Karpas-422 (cell line): ENCODE measurements around the gene NOMO2. TPM values are rescaled to one million over a fixed set of nuclear protein-coding genes. Genes with fewer than 3 reads are reported as not detected.
"Not testable (repeated sequence)": the region's sequence is repeated elsewhere in the genome, so short reads cannot be mapped to it uniquely, and the experiment has no call there.

ENCODE experiments used
- DNase-seq: peaks from one replicate; pipeline ENCODE4 v3.0.0-alpha.2; 2015
- H2AFZ ChIP-seq: fragments of 200-600 bp; sonication (generic); 2 replicates; pipeline ENCODE4 v1.6.1; 2014; ENCODE audit warnings: antibody characterized with exemption, low read length, mixed read lengths
- H3K27ac ChIP-seq: fragments of 200-600 bp; sonication (generic); 2 replicates; pipeline ENCODE4 v1.5.1; 2014; ENCODE audit warnings: mild to moderate bottlenecking, low read length, moderate library complexity
- H3K27me3 ChIP-seq: fragments of 200-600 bp; sonication (generic); 2 replicates; pipeline ENCODE4 v1.6.1; 2014; ENCODE audit warnings: low read length, mixed read lengths
- H3K36me3 ChIP-seq: fragments of 200-600 bp; sonication (generic); 2 replicates; pipeline ENCODE4 v1.6.1; 2014; ENCODE audit warnings: low read length, mixed read lengths; ENCODE audit not compliant: insufficient read depth
- H3K4me1 ChIP-seq: fragments of 200-600 bp; sonication (generic); 2 replicates; pipeline ENCODE4 v1.6.1; 2014; ENCODE audit warnings: mild to moderate bottlenecking, low read length, mixed read lengths
- H3K4me2 ChIP-seq: fragments of 200-600 bp; sonication (generic); 2 replicates; pipeline ENCODE4 v1.6.1; 2014; ENCODE audit warnings: low read length, low read depth, mild to moderate bottlenecking; ENCODE audit not compliant: poor library complexity, severe bottlenecking
- H3K4me3 ChIP-seq: fragments of 200-600 bp; sonication (generic); 2 replicates; pipeline ENCODE4 v1.5.1; 2014; ENCODE audit warnings: mild to moderate bottlenecking, antibody characterized with exemption, low read length, mixed read lengths
- H3K79me2 ChIP-seq: fragments of 200-600 bp; sonication (generic); 2 replicates; pipeline ENCODE4 v1.6.1; 2014; ENCODE audit warnings: mild to moderate bottlenecking, low read length, mixed read lengths
- H3K9ac ChIP-seq: fragments of 200-600 bp; sonication (generic); 2 replicates; pipeline ENCODE4 v1.6.0; 2014; ENCODE audit warnings: low read length
- H3K9me2 ChIP-seq: fragments of 200-600 bp; sonication (generic), shearing (Covaris generic); replicated peaks from 2 replicates; pipeline ENCODE4 v1.6.0; 2014; ENCODE audit warnings: mild to moderate bottlenecking, low read length, moderate library complexity; ENCODE audit not compliant: insufficient read depth
- H3K9me3 ChIP-seq: fragments of 300-700, 200-600 bp; sonication (generic); 2 replicates; pipeline ENCODE4 v1.6.1; 2014; ENCODE audit warnings: low read length, mixed read lengths
- H4K20me1 ChIP-seq: fragments of 200-600 bp; sonication (generic); 2 replicates; pipeline ENCODE4 v1.6.1; 2014; ENCODE audit warnings: mild to moderate bottlenecking, antibody characterized with exemption, low read length, low read depth; ENCODE audit not compliant: insufficient read depth
- total RNA-seq: library from RNA; depleted of rRNA; stranded (reverse); fragments of >200 nt; shearing (Covaris generic); gene quantifications from 2 replicates; pipeline ENCODE4 v1.2.3, GENCODE V29; 2014; ENCODE audit warnings: low replicate concordance

NOMO2 gene
- total RNA-seq, 1 experiment from 2014 or later = 72.6 TPM

- not testable (repeated sequence) for H2AFZ ChIP-seq, H3K4me2 ChIP-seq, DNase-seq, H3K9me2 ChIP-seq, H3K36me3 ChIP-seq, H3K9me3 ChIP-seq, H3K27me3 ChIP-seq, H4K20me1 ChIP-seq, H3K9ac ChIP-seq, H3K27ac ChIP-seq, H3K4me1 ChIP-seq, H3K4me3 ChIP-seq, H3K79me2 ChIP-seq
These were observed 8.8 kb upstream of the NOMO2 start for GRCh38 chr16:18570529-18571306.

GRCh38 chr16:18560416-18561220, 1.3 kb downstream of the NOMO2 start:
- not testable (repeated sequence) for H3K27me3 ChIP-seq, DNase-seq, H2AFZ ChIP-seq, H4K20me1 ChIP-seq, H3K9me3 ChIP-seq, H3K27ac ChIP-seq, H3K4me1 ChIP-seq, H3K9me2 ChIP-seq, H3K36me3 ChIP-seq
- H3K9ac ChIP-seq = peak overlapping the region; percentile 64
- peak overlapping the region; percentile 64 for H3K4me2 ChIP-seq
- peak overlapping the region; percentile 64; the same call in 1 of the 2 replicates for H3K4me3 ChIP-seq
- H3K79me2 ChIP-seq = peaks cover 14% of the 10 kb centered on the region

- H3K27me3 ChIP-seq, H3K79me2 ChIP-seq, H3K9me2 ChIP-seq, H3K9me3 ChIP-seq, DNase-seq, H4K20me1 ChIP-seq, H2AFZ ChIP-seq, H3K4me2 ChIP-seq, H3K4me1 ChIP-seq, H3K9ac ChIP-seq, H3K27ac ChIP-seq, H3K4me3 ChIP-seq, H3K36me3 ChIP-seq: not testable (repeated sequence)
These were observed 8.2 kb downstream of the NOMO2 start for GRCh38 chr16:18553671-18554070.

- H3K36me3 ChIP-seq, H3K27ac ChIP-seq, H3K4me3 ChIP-seq, H3K9ac ChIP-seq, H3K27me3 ChIP-seq, H2AFZ ChIP-seq, H3K9me2 ChIP-seq, H4K20me1 ChIP-seq, H3K9me3 ChIP-seq, DNase-seq, H3K4me1 ChIP-seq, H3K79me2 ChIP-seq, H3K4me2 ChIP-seq: not testable (repeated sequence)
These were observed 14.5 kb downstream of the NOMO2 start for GRCh38 chr16:18547382-18547781.

- not testable (repeated sequence) for H3K27me3 ChIP-seq, H3K4me2 ChIP-seq, H3K36me3 ChIP-seq, H3K79me2 ChIP-seq, H4K20me1 ChIP-seq, H3K27ac ChIP-seq, H3K4me3 ChIP-seq, H2AFZ ChIP-seq, H3K9me2 ChIP-seq, H3K9me3 ChIP-seq, H3K9ac ChIP-seq, H3K4me1 ChIP-seq, DNase-seq
These were observed 15.0 kb downstream of the NOMO2 start for GRCh38 chr16:18546853-18547252.

DNA sequence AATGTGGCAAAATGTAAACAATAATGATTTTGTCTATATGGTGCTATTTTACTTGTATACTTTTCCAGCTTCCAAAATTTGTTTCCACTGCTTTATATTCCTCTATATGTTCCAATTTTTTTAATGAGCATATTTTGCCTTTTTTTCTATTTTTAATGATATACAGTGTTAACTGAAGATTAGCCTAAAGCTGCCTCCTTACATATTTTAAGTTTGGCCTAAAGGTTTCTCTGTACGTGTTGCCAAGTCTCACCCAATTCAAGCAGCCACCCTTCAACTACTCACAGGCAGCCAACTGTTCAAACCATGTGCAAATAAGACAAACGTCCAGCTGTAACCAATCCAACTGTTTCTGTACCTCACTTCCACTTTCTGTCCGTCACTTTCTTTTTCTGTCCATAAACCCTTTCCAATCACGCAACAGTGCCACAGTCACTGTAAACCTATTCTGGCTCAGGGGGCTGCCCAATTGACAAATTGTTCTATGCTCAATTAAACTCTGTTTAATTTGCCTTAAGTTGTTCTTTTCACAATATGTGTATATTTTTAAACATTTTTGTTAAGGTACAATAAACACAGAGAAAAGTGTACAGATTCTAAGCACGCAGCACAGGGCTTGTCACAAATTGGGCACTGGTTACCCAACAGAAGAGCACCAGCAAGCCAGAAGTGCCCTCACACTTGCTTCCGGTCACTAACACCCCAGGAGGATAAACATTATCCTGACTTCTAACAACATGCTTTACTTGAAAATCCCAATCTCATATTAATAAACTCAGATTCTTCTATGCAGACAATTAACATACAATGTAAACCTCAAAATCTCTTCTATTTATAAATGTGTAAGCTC, 17.4 kb downstream of the NOMO2 start:
- H3K4me2 ChIP-seq, H3K9me2 ChIP-seq, H3K9me3 ChIP-seq, H3K36me3 ChIP-seq, H3K4me1 ChIP-seq, DNase-seq, H4K20me1 ChIP-seq, H3K27me3 ChIP-seq, H2AFZ ChIP-seq, H3K27ac ChIP-seq, H3K9ac ChIP-seq, H3K4me3 ChIP-seq, H3K79me2 ChIP-seq: not testable (repeated sequence)

GRCh38 chr16:18541912-18542311, 20.0 kb downstream of the NOMO2 start:
- H3K4me1 ChIP-seq, H3K4me2 ChIP-seq, H2AFZ ChIP-seq, DNase-seq, H4K20me1 ChIP-seq, H3K36me3 ChIP-seq, H3K79me2 ChIP-seq, H3K9ac ChIP-seq, H3K9me3 ChIP-seq, H3K27me3 ChIP-seq, H3K4me3 ChIP-seq, H3K27ac ChIP-seq, H3K9me2 ChIP-seq: not testable (repeated sequence)

- not testable (repeated sequence) for H4K20me1 ChIP-seq, H3K27ac ChIP-seq, H3K36me3 ChIP-seq, H3K9me2 ChIP-seq, H3K9me3 ChIP-seq, H3K4me1 ChIP-seq, H3K4me3 ChIP-seq, H3K79me2 ChIP-seq, H3K9ac ChIP-seq, H3K4me2 ChIP-seq, H3K27me3 ChIP-seq, H2AFZ ChIP-seq, DNase-seq
These were observed 24.9 kb downstream of the NOMO2 start for GRCh38 chr16:18537004-18537403.
